GM18867 (cell line): ENCODE measurements around the gene CYSTM1.
A peak's percentile ranks its signal among the peaks of the same experiment; 100 is the strongest.
"Not testable (repeated sequence)": the region's sequence is repeated elsewhere in the genome, so short reads cannot be mapped to it uniquely, and the experiment has no call there.

ENCODE experiments used
- ATAC-seq: cut with Tn5 transposase; IDR thresholded peaks from one replicate; pipeline ENCODE4 v1.9.1; 2021; ENCODE audit warnings: mild to moderate bottlenecking, moderate library complexity; ENCODE audit not compliant: unreplicated experiment

The CYSTM1 gene

GRCh38 chr5:140148508-140148907, 26.5 kb upstream of the CYSTM1 start:
- no peak for ATAC-seq

DNA sequence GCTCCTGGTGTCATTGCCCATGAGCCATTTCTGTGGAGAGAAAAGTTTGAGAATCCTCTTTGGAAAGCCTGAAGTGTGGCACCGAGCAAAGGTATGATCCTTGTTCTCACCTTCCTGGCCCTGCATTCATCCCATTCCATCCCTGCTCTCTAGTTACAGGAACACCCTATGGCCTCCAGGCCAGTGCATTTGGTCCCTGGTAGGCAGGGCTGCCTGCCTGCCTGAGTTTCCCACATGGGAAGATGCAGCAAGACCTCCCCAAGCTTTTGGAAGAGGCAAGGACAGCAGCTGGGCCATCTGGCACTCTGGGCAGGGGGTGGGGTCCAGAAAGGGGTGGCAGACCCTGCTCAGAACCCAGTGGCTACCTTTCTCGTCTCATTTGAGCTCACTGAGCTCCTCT, 24.8 kb upstream of the CYSTM1 start:
- ATAC-seq, result no peak

DNA sequence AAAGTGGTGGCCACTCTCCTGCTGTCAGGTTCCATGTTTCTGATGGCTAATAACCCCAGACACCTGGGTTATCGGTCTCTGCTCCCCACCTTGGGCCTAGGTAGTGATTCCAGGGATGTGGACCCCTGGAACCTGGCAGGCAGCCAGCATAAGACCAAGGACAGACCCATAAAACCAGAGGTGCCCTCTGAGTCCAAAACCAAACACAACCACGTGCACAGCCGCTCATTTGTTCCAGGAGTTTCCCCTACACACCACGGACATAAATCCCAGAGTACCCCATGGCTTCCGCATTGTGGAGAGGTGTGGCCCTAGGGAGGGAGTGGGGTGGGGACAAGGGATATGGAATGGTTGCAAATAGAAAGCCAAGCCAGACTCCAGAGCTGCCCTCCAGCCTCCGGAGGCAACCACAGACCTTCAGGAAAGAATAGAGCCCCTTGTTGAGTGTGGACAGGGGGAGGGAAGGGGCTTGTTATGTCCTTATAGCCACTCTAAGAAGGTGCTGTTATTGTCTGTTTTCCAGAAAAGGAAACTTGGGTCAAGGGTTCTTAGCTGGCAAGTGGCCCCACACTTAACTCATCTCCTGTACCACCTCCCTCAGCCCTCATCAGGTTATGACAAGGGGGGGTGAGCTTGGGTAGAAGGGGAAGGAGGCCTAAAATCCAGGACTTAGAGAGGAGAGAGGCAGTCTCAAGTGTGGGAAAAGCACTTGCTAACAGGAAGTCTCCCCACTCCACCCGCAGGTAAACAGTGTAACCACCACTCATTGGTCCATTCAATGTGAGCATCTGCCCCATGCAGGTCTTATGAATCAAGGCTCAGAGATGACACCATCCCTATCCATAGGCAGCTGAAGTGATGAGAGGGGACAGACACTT, 23.6 kb upstream of the CYSTM1 start:
- no peak for ATAC-seq

DNA sequence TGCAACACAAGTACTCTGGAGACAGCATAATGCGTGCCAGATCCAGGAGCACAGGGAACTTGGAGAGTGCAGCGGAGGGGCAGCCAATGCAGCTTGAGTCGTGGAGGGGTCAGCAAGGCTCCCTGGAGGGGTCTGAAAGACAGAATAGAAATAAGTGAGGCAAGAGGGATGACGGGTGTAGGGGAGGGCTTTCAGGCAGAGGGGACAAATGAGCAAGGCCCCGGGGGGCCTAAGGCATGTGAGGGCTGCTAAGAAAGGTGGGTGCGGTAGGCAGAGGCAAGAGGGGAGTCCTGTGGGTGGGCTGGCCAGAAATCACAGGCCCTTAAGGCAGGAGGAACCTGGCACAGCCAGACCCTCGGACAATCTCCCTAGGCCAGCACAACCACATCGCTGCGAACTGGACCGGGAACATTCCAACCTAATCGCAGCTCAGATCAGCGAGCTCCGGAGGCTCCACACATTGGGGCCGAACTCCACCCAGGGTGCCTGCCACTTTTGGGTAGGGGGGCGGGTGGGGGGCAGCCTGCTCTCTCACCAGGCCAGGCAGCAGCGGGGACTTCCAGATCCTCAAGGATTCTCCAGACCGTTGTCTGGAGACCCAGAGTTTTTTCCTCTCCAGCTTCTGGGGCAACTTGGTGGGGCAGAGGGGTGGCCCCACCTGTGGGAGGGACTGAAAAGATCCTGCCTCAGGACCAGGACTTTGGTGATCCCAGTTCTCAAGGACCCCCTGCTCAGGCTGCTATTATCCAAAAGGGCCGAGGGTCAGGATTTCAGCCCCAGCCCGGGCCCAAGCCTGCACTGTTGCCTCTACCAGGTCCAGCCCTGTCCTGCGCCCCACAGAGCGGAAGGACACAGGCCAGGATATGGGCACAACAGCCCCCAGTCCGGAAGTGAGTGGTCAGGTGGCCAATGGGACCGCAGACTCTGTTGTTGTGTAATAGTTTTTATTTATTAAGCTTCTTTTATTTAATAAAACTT, 22.7 kb upstream of the CYSTM1 start:
- no peak for ATAC-seq

DNA sequence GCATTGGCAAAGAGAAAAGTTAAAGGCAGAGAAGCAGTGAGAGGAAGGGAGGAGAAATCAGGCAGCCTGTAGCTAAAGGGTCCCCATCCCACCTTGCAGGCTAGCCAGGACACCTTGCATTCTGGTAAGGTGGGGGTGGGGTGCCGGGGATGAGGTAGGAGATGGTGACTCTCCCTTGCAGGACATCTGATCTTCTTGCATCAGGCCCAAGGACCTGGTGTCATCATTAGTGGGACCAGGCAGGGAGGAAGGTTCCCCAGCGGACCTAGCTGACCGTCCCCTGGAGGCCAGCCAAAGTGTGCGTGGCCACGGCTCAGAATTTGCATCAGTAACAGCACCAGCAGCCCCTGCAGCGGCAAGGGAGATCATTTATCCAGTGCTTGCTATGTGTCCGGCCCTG, 21.7 kb upstream of the CYSTM1 start:
- no peak for ATAC-seq

- no peak for ATAC-seq
These were observed 21.1 kb upstream of the CYSTM1 start for GRCh38 chr5:140153905-140154304.

- ATAC-seq, result not testable (repeated sequence)
These were observed 20.1 kb upstream of the CYSTM1 start for GRCh38 chr5:140154710-140155381.

GRCh38 chr5:140157032-140157781, 17.8 kb upstream of the CYSTM1 start:
- peak; percentile 94 for ATAC-seq

DNA sequence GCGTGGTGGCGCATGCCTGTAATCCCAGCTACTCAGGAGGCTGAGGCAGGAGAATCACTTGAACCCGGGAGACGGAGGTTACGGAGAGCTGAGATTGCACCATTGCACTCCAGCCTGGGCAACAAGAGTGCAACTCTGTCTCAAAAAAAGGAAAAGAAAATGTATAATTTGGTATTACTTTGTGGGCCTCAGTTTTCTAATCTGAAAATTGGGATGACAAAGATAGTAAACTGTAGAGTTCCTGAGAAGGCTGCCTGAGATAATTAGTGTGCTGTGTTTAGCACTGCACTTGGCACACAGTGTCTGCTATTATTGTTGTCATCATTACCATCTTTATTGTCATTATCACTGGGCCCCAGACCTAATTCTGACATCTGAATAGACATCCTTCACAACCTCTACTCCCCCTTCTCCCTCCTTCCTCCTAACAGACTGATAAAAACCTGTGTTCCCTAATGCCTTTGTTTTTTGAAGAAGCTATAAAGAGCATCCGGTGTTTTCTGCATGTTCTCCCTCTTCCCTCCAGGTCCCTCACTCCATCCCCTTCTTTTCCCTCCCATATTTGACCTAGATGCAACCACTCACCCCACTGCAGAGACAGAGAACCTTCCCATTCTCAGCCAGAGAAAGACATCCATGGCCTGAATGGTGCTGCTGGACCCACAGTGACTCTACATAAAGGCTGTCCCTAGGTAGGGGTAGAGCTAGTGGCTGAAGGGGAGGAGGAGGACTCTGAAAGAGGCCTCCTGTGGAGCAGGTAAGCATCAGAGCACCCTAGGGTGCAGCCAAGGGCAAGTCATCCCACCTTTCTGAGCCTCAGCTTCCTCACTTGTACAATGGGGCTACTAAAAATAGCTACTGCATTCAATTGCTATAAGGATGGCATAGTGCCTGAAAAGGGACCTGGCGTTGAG, 15.7 kb upstream of the CYSTM1 start:
- ATAC-seq, result no peak

GRCh38 chr5:140162275-140162674, 12.7 kb upstream of the CYSTM1 start:
- no peak for ATAC-seq

GRCh38 chr5:140162781-140163180, 12.2 kb upstream of the CYSTM1 start:
- ATAC-seq, result no peak

- no peak for ATAC-seq
These were observed 9.7 kb upstream of the CYSTM1 start for GRCh38 chr5:140165101-140165922.

DNA sequence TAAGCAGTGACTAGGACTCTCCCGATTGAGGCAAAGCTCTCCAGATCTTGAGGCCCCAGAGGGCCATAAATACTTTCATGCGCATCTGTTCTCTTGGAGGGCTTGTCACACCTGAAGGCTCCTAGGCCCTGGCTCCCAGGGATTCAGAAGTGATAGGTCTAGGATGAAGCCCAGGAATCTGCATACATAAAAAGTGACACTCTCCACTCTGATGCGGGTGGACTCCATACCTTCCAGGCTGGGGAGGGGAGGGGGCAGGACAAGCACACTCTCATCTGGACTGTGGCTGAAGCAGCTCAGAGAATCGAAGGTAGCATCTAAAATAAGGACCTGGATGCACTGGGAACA, 9.1 kb upstream of the CYSTM1 start:
- ATAC-seq, result no peak

GRCh38 chr5:140166911-140167310, 8.1 kb upstream of the CYSTM1 start:
- ATAC-seq, result no peak

GRCh38 chr5:140168371-140168770, 6.6 kb upstream of the CYSTM1 start:
- no peak for ATAC-seq

DNA sequence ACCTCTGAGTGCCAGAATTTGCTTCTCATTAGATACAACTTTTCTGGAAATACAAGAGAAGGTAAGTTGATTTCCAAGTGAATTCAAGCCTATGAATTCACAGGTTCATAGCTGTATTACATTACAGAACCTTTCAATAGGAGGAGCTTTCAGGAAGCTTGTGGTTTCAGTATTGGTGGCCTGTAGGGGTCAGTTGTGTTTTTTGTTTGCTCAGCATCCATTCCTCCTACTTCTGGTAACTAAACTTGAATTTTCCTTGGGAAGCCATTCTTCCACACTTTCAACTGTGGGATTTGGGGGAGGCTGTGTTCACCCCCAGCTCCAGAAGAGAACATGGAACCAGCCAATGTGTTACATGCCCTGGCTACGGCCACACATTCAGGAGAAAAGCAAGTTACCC, 5.6 kb upstream of the CYSTM1 start:
- no peak for ATAC-seq

- ATAC-seq, result no peak
These were observed 2.5 kb upstream of the CYSTM1 start for GRCh38 chr5:140172483-140172882.

DNA sequence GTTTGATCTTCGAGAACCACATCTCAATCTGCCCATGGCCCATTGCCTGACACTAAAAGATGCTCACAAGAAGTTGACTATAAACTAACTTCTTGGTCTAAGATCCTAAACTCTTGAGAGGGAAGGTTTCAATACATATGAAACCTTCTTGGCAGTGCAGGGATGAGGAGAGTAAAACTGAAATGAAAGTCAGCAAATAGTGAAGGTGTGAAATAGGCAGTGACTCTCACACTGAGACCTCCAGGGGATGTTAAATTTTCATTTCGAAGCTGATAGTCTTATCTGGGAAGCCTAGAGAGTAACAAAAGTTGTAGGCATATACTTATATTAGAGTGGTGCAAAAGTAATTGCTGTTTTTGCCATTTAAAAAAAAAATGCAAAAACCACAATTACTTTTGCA, 974 bp upstream of the CYSTM1 start:
- ATAC-seq, result no peak
